H1 (cell line): ENCODE measurements around the gene TADA2B. TPM values are rescaled to one million over a fixed set of nuclear protein-coding genes. Genes with fewer than 3 reads are reported as not detected.

Experiments
- ATF3 ChIP-seq: IDR thresholded peaks from 2 replicates; pipeline ENCODE4 v1.6.1; 2011; ENCODE audit warnings: low read depth, mild to moderate bottlenecking, low read length; ENCODE audit not compliant: insufficient read depth
- CBX8 ChIP-seq: fragments of 300-800, 300-1000 bp; sonication (generic); IDR thresholded peaks from 2 replicates; pipeline ENCODE4 v1.7.1; 2016; ENCODE audit warnings: low read depth, low read length, borderline replicate concordance
- FOSL1 ChIP-seq: IDR thresholded peaks from 2 replicates; pipeline ENCODE4 v1.6.1; 2011; ENCODE audit warnings: mild to moderate bottlenecking, low read depth, low read length, moderate library complexity; ENCODE audit not compliant: insufficient read depth
- TAF7 ChIP-seq: optimal IDR thresholded peaks from 2 replicates; pipeline ENCODE3; 2011; ENCODE audit warnings: low read depth, mild to moderate bottlenecking, inconsistent platforms, low read length, moderate library complexity, borderline replicate concordance
- polyA plus RNA-seq, 7 experiments: library from polyadenylated mRNA; depleted of rRNA in 3 of 7; stranded (reverse) in 5 of 7; unstranded in 2 of 7; fragments of >200 nt in 5 of 7; fragments of 200-250 nt in 2 of 7; gene quantifications; 1 replicate in 5 of 7; 2 replicates in 1 of 7; 4 replicates in 1 of 7; pipeline versions ENCODE4 v1.2.1 to v1.2.3, GENCODE V29; 2011 to 2013; ENCODE audit warnings: missing spikeins in 2 of 7, mixed read lengths in 2 of 7
- total RNA-seq: library from RNA; stranded (reverse); fragmentation: NEBNext Ultra II Directional; extraction: Animal tissue kit (Norgen Biotek cat#: 25700); gene quantifications from 2 replicates; pipeline ENCODE4 v1.2.1, GENCODE V29; 2021
- TF ChIP-seq, protein P1 (sequence below): IDR thresholded peaks from 2 replicates; pipeline ENCODE4 v1.6.1; 2012; ENCODE audit warnings: inconsistent platforms

TADA2B gene
- total and polyA plus RNA-seq, 2 of the 8 experiments (the other 6 are each of a cell fraction or from before 2014, with no cell fraction given): 5.7 to 12.1 TPM

GRCh38 chr4:7034262-7035081, 8.7 kb upstream of the TADA2B start (continued):
- TF ChIP-seq ATF3 (no peak), FOSL1 (no peak), TAF7 (no peak), CBX8 (no peak)
- TF ChIP-seq, protein P1, sequence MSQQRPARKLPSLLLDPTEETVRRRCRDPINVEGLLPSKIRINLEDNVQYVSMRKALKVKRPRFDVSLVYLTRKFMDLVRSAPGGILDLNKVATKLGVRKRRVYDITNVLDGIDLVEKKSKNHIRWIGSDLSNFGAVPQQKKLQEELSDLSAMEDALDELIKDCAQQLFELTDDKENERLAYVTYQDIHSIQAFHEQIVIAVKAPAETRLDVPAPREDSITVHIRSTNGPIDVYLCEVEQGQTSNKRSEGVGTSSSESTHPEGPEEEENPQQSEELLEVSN: no peak
